Thyroid gland (tissue), 4 donors: ENCODE results near the gene FOXF2.

Source experiments
- POLR2A ChIP-seq, 2 donors: fragments of 450-650 bp; IDR thresholded peaks; one replicate each; pipeline ENCODE4 v1.6.1; 2017; ENCODE audit warnings: antibody characterized with exemption in 2 of 2, mild to moderate bottlenecking in 2 of 2, moderate library complexity in 1 of 2
- TF ChIP-seq, protein P1 (sequence below), 6 experiments: fragments of 200-600 bp in 3 of 6; fragments of 450-650 bp in 3 of 6; sonication (generic) in 3 of 6; IDR thresholded peaks; one replicate each; pipeline ENCODE4 v1.5.1; 2016 to 2019; ENCODE audit warnings: antibody characterized with exemption in 6 of 6, mild to moderate bottlenecking in 2 of 6, inconsistent platforms in 1 of 6, moderate library complexity in 1 of 6

DNA sequence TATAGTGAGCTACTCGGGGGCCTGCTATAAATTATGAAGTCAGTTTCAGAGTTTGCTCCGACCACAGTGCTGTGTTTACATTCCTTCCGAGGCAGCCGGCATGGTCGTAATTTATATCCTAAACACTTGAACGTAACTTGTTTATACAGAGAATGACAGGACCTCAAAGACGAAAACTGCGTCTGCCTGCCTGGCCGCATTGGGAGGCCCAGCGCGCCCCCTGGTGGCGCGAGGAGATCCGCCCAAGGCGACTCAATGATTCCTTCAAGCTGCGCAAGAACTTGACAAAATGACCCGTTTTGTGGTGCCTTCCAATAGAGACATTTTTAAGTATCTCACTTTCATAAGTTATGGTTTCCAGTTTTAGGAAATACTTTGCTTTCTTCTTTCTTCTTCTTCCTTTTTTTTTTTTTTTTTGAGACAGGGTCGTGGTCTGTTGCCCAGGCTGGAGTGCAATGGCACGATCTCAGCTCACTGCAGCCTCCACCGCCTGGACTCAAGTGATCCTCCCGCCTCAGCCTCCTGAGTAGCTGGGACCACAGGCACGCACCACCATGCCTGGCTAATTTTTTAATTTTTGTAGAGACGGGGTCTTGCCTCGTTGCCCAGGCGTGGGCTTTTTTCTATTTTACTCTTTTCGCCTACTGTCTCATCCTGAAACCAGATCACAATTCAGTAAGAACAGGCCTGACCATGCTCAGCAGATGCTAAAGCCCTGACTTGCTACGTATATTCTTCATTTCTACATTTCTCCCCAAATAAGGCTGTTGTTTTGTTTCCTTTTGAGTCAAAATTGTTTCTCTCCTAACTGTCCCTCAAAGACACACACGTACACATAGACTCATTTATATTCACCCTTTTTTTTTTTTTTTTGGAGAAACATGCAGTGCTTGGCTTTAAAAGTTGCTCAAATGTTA lies 7.8 kb downstream of the FOXF2 start:
- no peak for TF ChIP-seq POLR2A (IDR thresholded peaks at IDR 0.05)
- TF ChIP-seq, protein P1, sequence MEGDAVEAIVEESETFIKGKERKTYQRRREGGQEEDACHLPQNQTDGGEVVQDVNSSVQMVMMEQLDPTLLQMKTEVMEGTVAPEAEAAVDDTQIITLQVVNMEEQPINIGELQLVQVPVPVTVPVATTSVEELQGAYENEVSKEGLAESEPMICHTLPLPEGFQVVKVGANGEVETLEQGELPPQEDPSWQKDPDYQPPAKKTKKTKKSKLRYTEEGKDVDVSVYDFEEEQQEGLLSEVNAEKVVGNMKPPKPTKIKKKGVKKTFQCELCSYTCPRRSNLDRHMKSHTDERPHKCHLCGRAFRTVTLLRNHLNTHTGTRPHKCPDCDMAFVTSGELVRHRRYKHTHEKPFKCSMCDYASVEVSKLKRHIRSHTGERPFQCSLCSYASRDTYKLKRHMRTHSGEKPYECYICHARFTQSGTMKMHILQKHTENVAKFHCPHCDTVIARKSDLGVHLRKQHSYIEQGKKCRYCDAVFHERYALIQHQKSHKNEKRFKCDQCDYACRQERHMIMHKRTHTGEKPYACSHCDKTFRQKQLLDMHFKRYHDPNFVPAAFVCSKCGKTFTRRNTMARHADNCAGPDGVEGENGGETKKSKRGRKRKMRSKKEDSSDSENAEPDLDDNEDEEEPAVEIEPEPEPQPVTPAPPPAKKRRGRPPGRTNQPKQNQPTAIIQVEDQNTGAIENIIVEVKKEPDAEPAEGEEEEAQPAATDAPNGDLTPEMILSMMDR (IDR thresholded peaks at IDR 0.05): peak; percentile 66 to 94 (median 78)
